Fibroblast of skin of abdomen (primary cell): ENCODE measurements around the gene GLT6D1. TPM values are rescaled to one million over a fixed set of nuclear protein-coding genes. Genes with fewer than 3 reads are reported as not detected.
"Not testable (repeated sequence)": the region's sequence is repeated elsewhere in the genome, so short reads cannot be mapped to it uniquely, and the experiment has no call there.

Source experiments
- DNase-seq: peaks from one replicate; pipeline ENCODE4 v3.0.0-alpha.2; 2013
- polyA plus RNA-seq, 2 experiments: library from polyadenylated mRNA; unstranded; fragments of 120-200 nt; gene quantifications; one replicate each; pipeline ENCODE4 v1.2.1, GENCODE V29; 2013; ENCODE audit not compliant: insufficient read length in 2 of 2

Gene GLT6D1
- not detected for polyA plus RNA-seq (2013, experiment 1 of 2; ENCODE audit: insufficient read length)
- not detected for polyA plus RNA-seq (2013, experiment 2 of 2; ENCODE audit: insufficient read length)

DNA sequence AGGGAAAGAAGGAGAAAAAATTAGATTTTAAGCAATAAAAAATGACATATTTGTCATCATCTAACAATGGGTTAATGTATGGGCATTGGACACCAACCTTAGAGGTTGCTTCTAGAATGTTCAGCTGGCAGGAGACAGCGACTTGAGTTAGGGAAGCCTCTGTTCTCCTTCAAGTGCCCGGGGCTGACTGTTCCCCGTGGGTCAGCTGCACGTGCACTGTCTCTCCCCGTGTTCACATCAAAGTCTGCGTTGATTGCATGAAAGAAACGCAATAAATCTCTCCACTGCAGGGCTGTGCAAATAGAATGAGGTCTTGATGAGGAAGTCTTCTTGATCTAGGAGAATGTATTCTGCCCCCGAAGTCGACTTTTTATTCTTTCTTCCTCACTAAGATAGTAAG is at the start of gene GLT6D1:
TSS of gene GLT6D1 (minus strand) at position 345 of the 400 bp plus-strand sequence. CDS start 353 bp downstream, outside the sequence.
- no peak for DNase-seq

DNA sequence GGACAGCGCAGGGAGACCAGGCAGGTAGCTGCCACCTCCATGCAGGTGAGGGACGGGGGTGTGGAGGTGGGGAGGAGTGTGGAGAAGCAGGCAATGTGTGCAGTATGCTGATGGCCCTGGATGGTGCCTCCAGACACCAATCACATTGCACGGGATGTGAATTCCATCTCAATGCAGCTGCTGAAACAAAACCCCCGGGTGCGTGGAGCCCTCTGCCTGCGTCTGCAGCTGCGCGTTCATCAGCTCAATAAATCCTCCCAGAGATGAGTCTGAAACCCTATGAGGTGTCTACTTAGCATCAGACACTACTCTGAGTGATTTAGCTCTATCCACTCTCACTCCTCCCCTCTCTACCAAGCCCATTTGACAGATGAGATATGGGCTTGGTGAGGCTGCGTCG is 49.7 kb upstream of the GLT6D1 start:
- no peak for DNase-seq

- DNase-seq = no peak
Observed at GRCh38 chr9:135687216-135687615, 47.9 kb upstream of the GLT6D1 start.

DNA sequence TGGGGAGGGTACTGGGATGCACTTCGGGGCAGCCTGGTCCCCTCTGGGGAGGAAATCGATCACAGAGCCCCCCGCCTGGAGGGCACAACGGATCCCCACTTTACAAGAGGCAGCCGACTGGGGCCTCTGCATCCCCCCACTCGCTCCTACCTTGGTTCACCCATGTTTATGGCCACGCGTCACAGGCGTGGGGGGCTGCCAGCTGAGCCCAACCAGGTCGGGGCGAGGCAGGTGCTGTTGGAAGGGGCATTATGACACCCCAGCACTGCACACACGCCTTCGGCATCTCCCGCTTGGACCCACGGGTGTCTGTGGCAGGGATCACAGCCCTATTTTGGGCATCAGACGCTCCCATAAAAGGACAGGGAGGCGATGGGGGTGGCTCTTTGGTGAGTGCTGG is 45.4 kb upstream of the GLT6D1 start:
- no peak for DNase-seq

- DNase-seq = no peak
Observed at GRCh38 chr9:135683401-135684034, 44.2 kb upstream of the GLT6D1 start.

GRCh38 chr9:135681161-135681560 is 41.8 kb upstream of the GLT6D1 start:
- no peak for DNase-seq

DNA sequence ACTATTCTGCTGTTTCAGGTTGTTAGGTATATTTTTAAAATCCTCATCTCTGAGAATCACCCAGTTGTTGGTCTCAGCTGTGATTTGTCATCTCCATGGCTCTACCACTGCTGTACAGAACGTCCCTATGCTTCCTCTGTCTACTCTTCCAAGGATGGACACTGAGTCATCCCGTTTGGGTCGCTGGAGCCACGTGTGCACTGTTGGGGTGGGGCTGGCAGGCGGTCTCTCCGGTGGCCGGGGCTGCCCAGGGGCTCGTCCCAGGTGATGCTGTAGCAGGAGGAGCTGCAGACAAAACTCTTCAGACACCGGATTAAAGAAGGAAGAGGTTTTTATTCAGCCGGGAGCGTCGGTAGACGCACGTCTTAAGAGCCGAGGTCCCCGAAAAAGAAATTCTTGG is 40.7 kb upstream of the GLT6D1 start:
- no peak for DNase-seq

GRCh38 chr9:135678236-135679017 is 39.1 kb upstream of the GLT6D1 start:
- DNase-seq = no peak

GRCh38 chr9:135677641-135678168 is 38.4 kb upstream of the GLT6D1 start:
- DNase-seq = no peak

DNA sequence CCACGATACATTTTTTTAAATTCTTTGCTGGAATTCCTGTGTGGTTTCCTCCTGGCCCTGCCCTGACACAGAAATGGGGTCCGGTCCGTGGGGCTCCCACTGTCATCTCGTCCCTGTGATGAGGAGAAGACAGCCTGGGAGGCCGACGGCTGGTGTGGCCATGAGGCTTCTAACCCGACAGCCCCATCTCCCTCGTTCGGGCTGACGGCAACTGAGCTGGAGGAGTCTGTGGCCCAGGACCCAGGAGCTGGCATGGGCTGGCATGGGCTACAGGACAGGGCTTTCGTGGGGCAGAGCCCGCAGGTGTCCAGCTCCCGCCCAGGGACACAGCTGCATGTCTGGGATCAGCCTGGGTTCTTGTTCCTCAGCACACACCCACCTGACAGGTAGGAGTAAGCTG is 37.6 kb upstream of the GLT6D1 start:
- DNase-seq = no peak

DNA sequence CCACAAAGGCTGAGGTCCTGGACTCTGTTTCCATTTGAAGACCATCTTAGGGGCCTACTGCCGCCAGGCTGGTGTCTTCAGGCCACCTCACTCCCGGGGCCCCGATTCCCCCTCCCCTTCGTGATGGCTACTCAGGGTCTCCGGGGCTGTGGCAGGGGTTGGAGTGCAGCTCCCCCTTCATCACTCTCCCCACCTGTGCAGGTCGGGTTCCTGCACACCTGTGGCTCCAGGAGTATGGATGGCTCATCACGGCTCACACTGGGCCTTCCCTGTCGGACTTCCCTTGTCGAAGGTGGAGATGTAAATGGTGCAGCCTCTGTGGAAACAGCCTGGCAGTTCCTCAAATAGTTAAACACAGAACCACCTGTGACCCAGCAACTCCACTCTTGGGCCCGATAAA is 35.6 kb upstream of the GLT6D1 start:
- no peak for DNase-seq

DNA sequence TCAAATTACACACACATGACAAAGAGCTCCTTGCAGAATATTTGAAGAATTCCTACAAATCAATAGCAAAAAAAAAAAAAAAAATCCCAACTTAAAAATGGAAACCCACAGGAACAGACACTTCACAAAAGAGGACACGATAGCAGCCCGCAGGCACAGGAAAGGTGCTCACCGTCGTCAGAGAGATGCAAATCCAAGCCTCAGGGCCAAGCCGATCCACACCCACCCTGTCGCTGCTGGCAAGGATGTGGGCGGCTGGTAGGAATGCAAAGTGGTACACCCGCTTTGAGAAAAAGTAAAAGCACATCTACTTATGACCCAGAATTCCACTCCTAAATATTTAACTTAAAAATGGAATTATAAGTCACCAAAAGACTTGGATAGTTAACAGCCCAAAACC is 34.6 kb upstream of the GLT6D1 start:
- no peak for DNase-seq

- DNase-seq = not testable (repeated sequence)
Observed at GRCh38 chr9:135672786-135673185, 33.4 kb upstream of the GLT6D1 start.

DNA sequence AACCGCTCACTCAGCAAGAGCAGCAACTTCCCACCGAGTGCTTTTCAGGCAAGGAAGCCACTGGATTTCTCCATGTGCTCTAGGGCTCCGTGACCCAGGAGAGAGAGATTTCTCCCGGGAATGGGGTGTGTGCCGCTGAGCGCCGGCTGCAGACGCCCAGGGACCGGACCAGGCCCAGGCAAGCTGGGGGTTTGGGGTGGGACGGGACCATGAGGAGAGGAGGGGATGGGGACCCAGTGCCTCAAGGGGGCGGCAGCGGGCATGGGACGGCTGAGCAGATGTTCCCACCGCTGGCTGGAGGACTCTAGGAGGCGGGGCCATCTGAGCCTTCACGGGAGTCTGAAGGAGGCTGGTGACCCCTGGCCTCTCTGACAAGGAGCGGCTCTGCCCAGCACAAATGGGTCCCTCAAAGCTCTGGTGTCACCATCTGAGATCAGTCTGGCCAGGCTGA is 32.3 kb upstream of the GLT6D1 start:
- no peak for DNase-seq

DNA sequence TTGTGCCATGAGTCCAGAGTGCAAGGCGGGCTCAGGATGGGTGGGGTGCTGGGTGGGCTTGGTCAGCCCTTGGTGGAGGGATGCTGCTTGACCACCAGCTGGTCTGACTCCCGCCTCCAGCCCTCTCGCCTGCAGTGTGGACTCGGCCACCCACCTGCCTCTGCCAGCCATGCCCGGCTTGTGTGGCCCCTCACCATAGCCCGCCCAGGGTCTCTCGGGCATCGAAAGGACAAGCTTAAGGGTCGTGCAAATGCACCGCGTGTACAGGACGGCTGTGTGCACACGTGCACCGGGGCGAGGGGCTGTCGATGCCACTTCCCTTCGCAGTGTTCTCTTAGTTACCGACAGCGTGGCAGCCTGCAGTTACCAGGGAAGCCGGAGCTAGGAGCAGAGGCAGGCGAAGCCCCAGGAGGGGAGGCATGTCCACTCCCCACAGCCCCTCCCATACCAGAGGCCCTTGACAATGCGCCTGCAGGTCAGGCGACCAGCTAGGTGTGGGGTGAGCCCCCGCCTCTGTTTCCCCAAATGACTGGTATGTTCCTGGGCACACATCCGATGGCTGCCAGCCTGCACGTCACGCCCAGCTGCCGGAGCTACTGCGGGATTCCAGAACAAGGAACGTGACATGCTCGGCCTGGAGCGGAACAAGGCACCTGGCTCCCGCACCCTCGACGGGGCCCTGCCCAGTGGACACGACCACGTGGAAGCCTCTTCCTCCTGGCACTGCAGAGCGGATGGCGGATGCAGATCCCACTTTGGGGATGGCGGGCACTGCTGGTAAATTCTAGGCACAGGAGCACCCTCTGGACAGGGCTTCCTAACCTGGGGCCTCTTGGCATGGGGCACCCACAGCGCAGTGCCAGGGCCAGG is 31.6 kb upstream of the GLT6D1 start:
- DNase-seq = no peak

- no peak for DNase-seq
Observed at GRCh38 chr9:135669616-135670285, 30.4 kb upstream of the GLT6D1 start.

DNA sequence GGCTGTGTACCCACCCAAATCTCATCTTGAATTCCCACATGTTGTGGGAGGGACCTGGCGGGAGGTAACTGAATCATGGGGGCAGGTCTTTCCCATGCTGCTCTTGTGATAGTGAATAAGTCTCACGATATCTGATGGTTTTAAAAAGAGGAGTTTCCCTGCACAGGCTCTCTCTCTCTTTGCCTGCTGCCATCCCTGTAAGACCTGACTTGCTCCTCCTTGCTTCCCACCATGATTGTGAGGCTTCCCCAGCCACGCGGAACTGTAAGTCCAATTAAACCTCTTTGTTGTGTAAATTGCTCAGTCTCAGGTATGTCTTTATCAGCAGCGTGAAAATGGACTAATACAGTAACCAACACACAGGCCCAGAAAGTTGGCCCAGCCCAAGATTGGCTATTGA is 29.7 kb upstream of the GLT6D1 start:
- not testable (repeated sequence) for DNase-seq

DNA sequence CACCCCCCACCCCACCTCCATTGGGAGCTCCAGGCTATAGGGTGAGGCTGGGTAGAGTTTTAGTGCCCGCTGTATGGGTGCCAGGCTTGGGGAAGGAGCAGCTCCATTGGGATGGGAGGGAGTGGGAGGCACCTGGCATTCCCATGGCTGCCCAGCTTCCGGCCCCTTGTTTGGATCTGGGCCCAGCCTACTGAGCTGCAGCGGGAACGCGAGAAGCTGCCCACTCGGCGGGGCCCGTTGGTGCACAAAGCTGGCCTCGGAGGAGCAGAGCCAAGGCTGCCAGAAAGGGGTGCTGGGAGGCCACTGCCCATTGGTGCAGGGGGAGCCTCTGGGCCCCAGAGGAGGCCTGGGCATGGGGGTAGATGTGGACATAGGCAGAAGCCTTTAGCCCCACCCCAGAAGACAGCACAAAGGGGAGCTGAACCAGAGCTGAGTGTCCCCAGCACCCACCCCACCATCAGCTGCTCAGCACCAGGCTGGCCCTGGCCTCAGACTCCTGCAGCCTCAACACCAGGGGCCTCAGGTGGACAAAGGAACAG is 28.2 kb upstream of the GLT6D1 start:
- no peak for DNase-seq

GRCh38 chr9:135666534-135667462 is 27.5 kb upstream of the GLT6D1 start:
- DNase-seq = no peak

DNA sequence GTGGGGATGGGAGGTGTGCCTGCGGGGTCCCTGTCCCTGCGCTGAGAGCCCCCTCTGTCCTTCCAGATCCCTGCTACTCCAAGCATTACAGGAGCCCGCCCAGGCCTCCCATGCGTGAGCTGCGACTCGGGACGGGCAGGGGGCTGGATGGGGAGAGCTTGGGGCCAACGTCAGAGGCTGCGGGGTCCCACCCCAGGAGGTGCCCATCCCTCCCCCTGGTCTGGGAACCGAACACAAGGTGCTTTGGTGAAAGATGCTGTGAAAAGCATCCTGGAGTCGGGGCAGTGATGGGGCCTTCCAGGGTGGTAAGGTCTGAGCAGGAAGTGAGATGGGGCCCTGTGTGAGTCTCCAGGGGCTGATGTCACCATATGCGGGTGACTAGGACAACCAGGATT is 26.5 kb upstream of the GLT6D1 start:
- no peak for DNase-seq
